ENCODE data around the gene PIK3R6.

DNA sequence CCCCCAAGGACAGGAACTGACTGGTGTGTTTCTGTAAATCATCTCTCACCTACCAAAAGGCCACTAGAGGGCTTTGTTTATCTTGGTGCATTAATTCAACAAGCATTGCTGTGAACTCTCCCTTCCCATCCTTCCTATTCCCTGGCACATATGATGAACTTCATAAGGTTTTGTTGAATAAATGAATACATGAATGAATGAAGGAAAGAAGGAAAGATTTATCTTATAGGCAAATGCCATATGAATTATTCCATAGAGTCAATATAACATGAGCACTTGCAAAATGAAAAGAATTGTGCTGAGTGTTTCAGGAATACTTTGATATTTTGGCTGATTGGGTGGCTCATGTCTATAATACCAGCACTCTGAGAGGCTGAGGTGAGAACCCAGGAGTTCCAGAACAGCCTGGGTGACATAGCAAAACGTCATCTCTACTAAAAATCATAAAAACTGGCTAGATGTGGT is 113.5 kb downstream of the PIK3R6 start:
- TF ChIP-seq, protein P1, sequence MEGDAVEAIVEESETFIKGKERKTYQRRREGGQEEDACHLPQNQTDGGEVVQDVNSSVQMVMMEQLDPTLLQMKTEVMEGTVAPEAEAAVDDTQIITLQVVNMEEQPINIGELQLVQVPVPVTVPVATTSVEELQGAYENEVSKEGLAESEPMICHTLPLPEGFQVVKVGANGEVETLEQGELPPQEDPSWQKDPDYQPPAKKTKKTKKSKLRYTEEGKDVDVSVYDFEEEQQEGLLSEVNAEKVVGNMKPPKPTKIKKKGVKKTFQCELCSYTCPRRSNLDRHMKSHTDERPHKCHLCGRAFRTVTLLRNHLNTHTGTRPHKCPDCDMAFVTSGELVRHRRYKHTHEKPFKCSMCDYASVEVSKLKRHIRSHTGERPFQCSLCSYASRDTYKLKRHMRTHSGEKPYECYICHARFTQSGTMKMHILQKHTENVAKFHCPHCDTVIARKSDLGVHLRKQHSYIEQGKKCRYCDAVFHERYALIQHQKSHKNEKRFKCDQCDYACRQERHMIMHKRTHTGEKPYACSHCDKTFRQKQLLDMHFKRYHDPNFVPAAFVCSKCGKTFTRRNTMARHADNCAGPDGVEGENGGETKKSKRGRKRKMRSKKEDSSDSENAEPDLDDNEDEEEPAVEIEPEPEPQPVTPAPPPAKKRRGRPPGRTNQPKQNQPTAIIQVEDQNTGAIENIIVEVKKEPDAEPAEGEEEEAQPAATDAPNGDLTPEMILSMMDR (IDR thresholded peaks at IDR 0.05), result peak in 2 of 5 experiments; percentile 10 to 23
- TF ChIP-seq POLR2A (IDR thresholded peaks at IDR 0.05) (no peak), EP300 (IDR thresholded peaks at IDR 0.05) (no peak)
